WTC11 (cell line): ENCODE results near the gene LZTR1.

Experiments used
- ATF1 ChIP-seq: sonication (generic); formaldehyde crosslinking; IDR thresholded peaks from 2 replicates; pipeline ENCODE4 v1.8.1; 2023; ENCODE audit warnings: mild to moderate bottlenecking, moderate library complexity, missing genetic modification reagents
- CTCF ChIP-seq: fragments of 200-600 bp; IDR thresholded peaks from 2 replicates; pipeline ENCODE4 v1.8.0; 2022; ENCODE audit warnings: antibody characterized with exemption
- FOXK1 ChIP-seq: sonication (generic); formaldehyde crosslinking; IDR thresholded peaks from 2 replicates; pipeline ENCODE4 v1.8.0; 2022; ENCODE audit warnings: mild to moderate bottlenecking, moderate library complexity, missing genetic modification reagents
- JUN ChIP-seq: sonication (generic); formaldehyde crosslinking; IDR thresholded peaks from 2 replicates; pipeline ENCODE4 v1.8.0; 2023; ENCODE audit warnings: mild to moderate bottlenecking, missing genetic modification reagents
- NFATC4 ChIP-seq: fragments of 250-450 bp; sonication (Bioruptor Pico); IDR thresholded peaks from 2 replicates; pipeline ENCODE4 v1.9.0; 2021; ENCODE audit warnings: mild to moderate bottlenecking
- PREB ChIP-seq: sonication (generic); formaldehyde crosslinking; IDR thresholded peaks from 2 replicates; pipeline ENCODE4 v1.8.1; 2022; ENCODE audit warnings: mild to moderate bottlenecking, missing genetic modification reagents, moderate library complexity, borderline replicate concordance
- USF2 ChIP-seq: sonication (generic); formaldehyde crosslinking; IDR thresholded peaks from 2 replicates; pipeline ENCODE4 v1.8.1; 2023; ENCODE audit warnings: mild to moderate bottlenecking, missing genetic modification reagents, moderate library complexity

- TF ChIP-seq CTCF (no peak), FOXK1 (CRISPR knock-in tag) (no peak), PREB (CRISPR knock-in tag) (no peak), NFATC4 (CRISPR knock-in tag) (no peak), ATF1 (no peak), USF2 (CRISPR knock-in tag) (no peak), JUN (CRISPR knock-in tag) (no peak)
Measured at GRCh38 chr22:21016644-21017420, 34.7 kb downstream of the LZTR1 start.
